Smooth muscle cell (in vitro differentiated cells): ENCODE data around the gene EEIG2. TPM values are rescaled to one million over a fixed set of nuclear protein-coding genes. Genes with fewer than 3 reads are reported as not detected.

Experiments used
- DNase-seq: peaks from one replicate; lab custom pipeline; 2025; ENCODE audit not compliant: unreplicated experiment; lab: John Stamatoyannopoulos, UW
- H2AFZ ChIP-seq: fragments of 200-600 bp; sonication (generic); 2 replicates; pipeline ENCODE4 v1.6.0; 2016; ENCODE audit warnings: antibody characterized with exemption, low read depth, mild to moderate bottlenecking
- H3F3A ChIP-seq: fragments of 200-600 bp; sonication (generic); 2 replicates; pipeline ENCODE4 v1.6.0; 2017; ENCODE audit warnings: antibody characterized with exemption, low read depth
- H3K27ac ChIP-seq: fragments of 200-600 bp; sonication (generic); 2 replicates; pipeline ENCODE4 v1.5.1; 2016; ENCODE audit warnings: low read depth, mild to moderate bottlenecking
- H3K27me3 ChIP-seq: fragments of 200-600 bp; sonication (generic); 2 replicates; pipeline ENCODE4 v1.6.1; 2016; ENCODE audit warnings: low read depth, mild to moderate bottlenecking
- H3K36me3 ChIP-seq: fragments of 200-600 bp; sonication (generic); 2 replicates; pipeline ENCODE4 v1.5.1; 2016; ENCODE audit warnings: low read depth
- H3K4me1 ChIP-seq: fragments of 200-600 bp; sonication (generic); 2 replicates; pipeline ENCODE4 v1.5.1; 2016; ENCODE audit warnings: low read depth
- H3K4me2 ChIP-seq: fragments of 200-600 bp; sonication (generic); 2 replicates; pipeline ENCODE4 v1.6.0; 2016; ENCODE audit warnings: mild to moderate bottlenecking
- H3K4me3 ChIP-seq: fragments of 200-600 bp; sonication (generic); 2 replicates; pipeline ENCODE4 v1.5.1; 2016; ENCODE audit warnings: mild to moderate bottlenecking
- H3K79me2 ChIP-seq: fragments of 200-600 bp; sonication (generic); 2 replicates; pipeline ENCODE4 v1.6.0; 2016; ENCODE audit warnings: low read depth, mild to moderate bottlenecking
- H3K9ac ChIP-seq: fragments of 200-600 bp; sonication (generic); 2 replicates; pipeline ENCODE4 v1.6.0; 2016; ENCODE audit warnings: low read depth
- H3K9me3 ChIP-seq: fragments of 200-600 bp; sonication (generic); replicated peaks from 2 replicates; pipeline ENCODE4 v1.5.1; 2016; ENCODE audit warnings: low read depth
- H4K20me1 ChIP-seq: fragments of 200-600 bp; sonication (generic); 2 replicates; pipeline ENCODE4 v1.6.0; 2016; ENCODE audit warnings: low read depth
- CTCF ChIP-seq: fragments of 200-600 bp; sonication (generic); IDR thresholded peaks from 2 replicates; pipeline ENCODE4 v1.5.1; 2017; ENCODE audit warnings: borderline replicate concordance, mild to moderate bottlenecking, antibody characterized with exemption; ENCODE audit not compliant: insufficient read depth, poor library complexity, severe bottlenecking
- WGBS: methylation state at CpG from one replicate; pipeline ENCODE4 v1.1.7; 2016; ENCODE audit warnings: low lambda C conversion rate; 5-methylcytosine and 5-hydroxymethylcytosine counted together
- polyA plus RNA-seq: library from polyadenylated mRNA; unstranded; fragments of >200 nt; fragmentation: Nextera tagmentation; extraction: Ambion mirVana; gene quantifications from 2 replicates; pipeline ENCODE4 v1.2.1, GENCODE V29; 2016
- total RNA-seq: library from RNA; depleted of rRNA; stranded (reverse); fragments of >200 nt; gene quantifications from 2 replicates; pipeline ENCODE4 v1.2.3, GENCODE V29; 2014

EEIG2 gene
- total and polyA plus RNA-seq, 2 experiments from 2014 or later, result 3.7 to 8.0 TPM

- no peaks in the 10 kb centered on the region for H3K79me2 ChIP-seq
These were observed 45.7 kb downstream of the EEIG2 start for GRCh38 chr1:108605633-108606032.

GRCh38 chr1:108606478-108606877 lies 46.6 kb downstream of the EEIG2 start:
- no peak for DNase-seq
- no peak overlapping the region for H3K27ac ChIP-seq
- no peak for TF ChIP-seq CTCF
- H3K4me3 ChIP-seq, result no peak overlapping the region
- no peaks in the 10 kb centered on the region for H3F3A ChIP-seq
- H4K20me1 ChIP-seq, result no peaks in the 10 kb centered on the region
- no peaks in the 10 kb centered on the region for H3K9me3 ChIP-seq
- no peaks in the 10 kb centered on the region for H3K27me3 ChIP-seq
- H2AFZ ChIP-seq, result no peak overlapping the region
- no peak overlapping the region for H3K4me2 ChIP-seq
- no peaks in the 10 kb centered on the region for H3K36me3 ChIP-seq
- no peak overlapping the region for H3K9ac ChIP-seq
- H3K79me2 ChIP-seq, result no peaks in the 10 kb centered on the region
- H3K4me1 ChIP-seq, result no peaks in the 10 kb centered on the region

More at GRCh38 chr1:108605633-108606032, 45.7 kb downstream of the EEIG2 start:
- Histone ChIP-seq H3F3A (no peaks in the 10 kb centered on the region), H3K4me2 (no peak overlapping the region), H4K20me1 (no peaks in the 10 kb centered on the region), H3K9me3 (no peaks in the 10 kb centered on the region), H2AFZ (no peak overlapping the region), H3K27me3 (no peaks in the 10 kb centered on the region), H3K36me3 (no peaks in the 10 kb centered on the region), H3K4me1 (no peaks in the 10 kb centered on the region), H3K4me3 (no peak overlapping the region), H3K27ac (no peak overlapping the region), H3K9ac (no peak overlapping the region)
- no peak for TF ChIP-seq CTCF
- DNase-seq, result no peak

GRCh38 chr1:108609483-108610049 lies 49.7 kb downstream of the EEIG2 start:
- DNase-seq, result no peak
- Histone ChIP-seq H3K9me3 (no peaks in the 10 kb centered on the region), H3K79me2 (no peaks in the 10 kb centered on the region), H3K36me3 (no peaks in the 10 kb centered on the region), H3F3A (no peaks in the 10 kb centered on the region), H3K4me2 (no peak overlapping the region), H3K9ac (no peak overlapping the region), H2AFZ (no peak overlapping the region), H4K20me1 (no peaks in the 10 kb centered on the region), H3K4me1 (no peaks in the 10 kb centered on the region), H3K27ac (no peak overlapping the region), H3K4me3 (no peak overlapping the region), H3K27me3 (no peaks in the 10 kb centered on the region)
- 91% methylated on average over 11 of the region's 11 CpGs for WGBS
- TF ChIP-seq CTCF, result no peak

Other genes starting within 250 kb of the EEIG2 start
- gene NBPF6, start 109.8 kb upstream of the EEIG2 start, total RNA-seq, result not detected in 2 replicates
- not detected in 2 replicates for gene NBPF6, start 109.8 kb upstream of the EEIG2 start, polyA plus RNA-seq
- gene HENMT1, start 101.0 kb downstream of the EEIG2 start, total RNA-seq, result 1.6 and 2.2 TPM in 2 replicates
- 3.5 and 3.9 TPM in 2 replicates for gene HENMT1, start 101.0 kb downstream of the EEIG2 start, polyA plus RNA-seq
- 28.0 and 38.3 TPM in 2 replicates for gene PRPF38B, start 132.2 kb downstream of the EEIG2 start, total RNA-seq
- 20.6 and 34.6 TPM in 2 replicates for gene PRPF38B, start 132.2 kb downstream of the EEIG2 start, polyA plus RNA-seq
- gene FNDC7, start 152.8 kb downstream of the EEIG2 start, total RNA-seq, result 0.09 and 0.18 TPM in 2 replicates
- 0.07 TPM in 1 of 2 replicates, not detected in the other for gene FNDC7, start 152.8 kb downstream of the EEIG2 start, polyA plus RNA-seq
- 69.8 and 70.7 TPM in 2 replicates for gene STXBP3, start 186.6 kb downstream of the EEIG2 start, total RNA-seq
- gene STXBP3, start 186.6 kb downstream of the EEIG2 start, polyA plus RNA-seq, result 25.8 and 27.9 TPM in 2 replicates